Measurements from ENCODE around the gene NF2. TPM values are rescaled to one million over a fixed set of nuclear protein-coding genes. Genes with fewer than 3 reads are reported as not detected.

NF2 gene
- total RNA-seq, 3 donors from 2014 or later (not counting 1 experiment from before 2014, with no cell fraction given): 32.4 to 43.8 (median 39.6) TPM

- intact Hi-C loops (cut with micrococcal nuclease): no loop called here
- no peaks in the 10 kb centered on the region for H3K9me3 Mint-ChIP-seq
- no peaks in the 10 kb centered on the region for H3K27me3 Mint-ChIP-seq (ENCODE audit: low read depth in 2 of 2)
- H3K36me3 Mint-ChIP-seq: no peaks in the 10 kb centered on the region
- H3K9me3 ChIP-seq (ENCODE audit: control insufficient read depth, insufficient read depth, low read length): no peaks in the 10 kb centered on the region
- ATAC-seq (no peak), DNase-seq (no peak)
- no peak overlapping the region for H3K27ac Mint-ChIP-seq
- peaks cover 27% of the 10 kb centered on the region for H3K36me3 ChIP-seq (ENCODE audit: control insufficient read depth, insufficient read depth, low read length)
- no peaks in the 10 kb centered on the region for H3K4me1 Mint-ChIP-seq
- WGBS (ENCODE audit: insufficient coverage): 93% methylated on average over 22 of the region's 22 CpGs
- H3K4me1 ChIP-seq (ENCODE audit: control insufficient read depth, insufficient read depth, low read length): no peaks in the 10 kb centered on the region
- no peak overlapping the region for H3K4me3 ChIP-seq (ENCODE audit: low read length)
- no peaks in the 10 kb centered on the region for H3K27me3 ChIP-seq (ENCODE audit: control insufficient read depth, insufficient read depth, low read length)
- H3K27ac ChIP-seq (ENCODE audit: low read length): no peak overlapping the region
- TF ChIP-seq, protein P1, sequence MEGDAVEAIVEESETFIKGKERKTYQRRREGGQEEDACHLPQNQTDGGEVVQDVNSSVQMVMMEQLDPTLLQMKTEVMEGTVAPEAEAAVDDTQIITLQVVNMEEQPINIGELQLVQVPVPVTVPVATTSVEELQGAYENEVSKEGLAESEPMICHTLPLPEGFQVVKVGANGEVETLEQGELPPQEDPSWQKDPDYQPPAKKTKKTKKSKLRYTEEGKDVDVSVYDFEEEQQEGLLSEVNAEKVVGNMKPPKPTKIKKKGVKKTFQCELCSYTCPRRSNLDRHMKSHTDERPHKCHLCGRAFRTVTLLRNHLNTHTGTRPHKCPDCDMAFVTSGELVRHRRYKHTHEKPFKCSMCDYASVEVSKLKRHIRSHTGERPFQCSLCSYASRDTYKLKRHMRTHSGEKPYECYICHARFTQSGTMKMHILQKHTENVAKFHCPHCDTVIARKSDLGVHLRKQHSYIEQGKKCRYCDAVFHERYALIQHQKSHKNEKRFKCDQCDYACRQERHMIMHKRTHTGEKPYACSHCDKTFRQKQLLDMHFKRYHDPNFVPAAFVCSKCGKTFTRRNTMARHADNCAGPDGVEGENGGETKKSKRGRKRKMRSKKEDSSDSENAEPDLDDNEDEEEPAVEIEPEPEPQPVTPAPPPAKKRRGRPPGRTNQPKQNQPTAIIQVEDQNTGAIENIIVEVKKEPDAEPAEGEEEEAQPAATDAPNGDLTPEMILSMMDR (IDR thresholded peaks at IDR 0.05): no peak
- H3K4me3 Mint-ChIP-seq: no peak overlapping the region
Observed at GRCh38 chr22:29737251-29738117, 134.1 kb downstream of the NF2 start.

DNA sequence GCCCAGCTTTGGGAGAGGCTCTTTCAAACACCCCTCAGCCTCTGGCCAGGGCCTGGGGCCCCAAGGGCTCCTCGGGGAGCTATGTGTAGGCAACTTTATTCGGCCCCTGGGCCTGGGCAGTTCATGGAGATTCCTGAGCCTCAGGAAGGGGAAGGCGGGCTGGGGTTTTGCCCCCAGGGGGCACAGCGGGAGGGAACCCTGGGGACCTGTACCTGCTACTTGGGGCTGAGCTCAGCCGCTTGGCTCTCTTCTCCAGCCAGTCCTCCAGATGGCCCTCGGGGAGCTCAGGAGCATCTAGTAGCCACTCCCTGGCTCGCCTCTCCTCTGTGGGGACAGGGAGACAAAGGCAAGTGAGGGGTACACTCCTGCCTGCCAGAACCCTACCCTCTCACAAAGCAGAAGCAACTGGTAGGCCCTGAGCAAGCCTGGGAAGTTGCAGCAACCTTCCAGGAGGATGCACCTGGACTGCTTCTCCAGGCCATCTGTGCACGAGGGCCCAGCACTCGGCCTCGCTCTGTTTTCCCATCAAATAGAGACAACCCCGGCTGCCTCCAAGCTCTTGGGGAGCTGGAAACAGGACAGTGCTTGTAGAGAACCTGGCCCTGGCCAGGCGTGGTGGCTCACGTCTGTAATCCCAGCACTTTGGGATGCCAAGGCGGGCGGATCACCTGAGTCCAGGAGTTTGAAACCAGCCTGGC is 134.8 kb downstream of the NF2 start:
- no peaks in the 10 kb centered on the region for H3K9me3 ChIP-seq (ENCODE audit: control insufficient read depth, insufficient read depth, low read length)
- no peaks in the 10 kb centered on the region for H3K27me3 ChIP-seq (ENCODE audit: control insufficient read depth, insufficient read depth, low read length)
- ATAC-seq: no peak
- TF ChIP-seq, protein P1 (IDR thresholded peaks at IDR 0.05): no peak
- H3K4me1 ChIP-seq (ENCODE audit: control insufficient read depth, insufficient read depth, low read length): no peaks in the 10 kb centered on the region
- Mint-ChIP-seq H3K4me1 (no peaks in the 10 kb centered on the region), H3K9me3 (no peaks in the 10 kb centered on the region), H3K36me3 (no peaks in the 10 kb centered on the region), H3K27me3 (ENCODE audit: low read depth in 2 of 2) (no peaks in the 10 kb centered on the region), H3K4me3 (no peak overlapping the region), H3K27ac (no peak overlapping the region)
- 93% methylated on average over 14 of the region's 15 CpGs for WGBS (ENCODE audit: insufficient coverage)
- no peak overlapping the region for H3K4me3 ChIP-seq (ENCODE audit: low read length)
- peaks cover 27% of the 10 kb centered on the region for H3K36me3 ChIP-seq (ENCODE audit: control insufficient read depth, insufficient read depth, low read length)
- no peak overlapping the region for H3K27ac ChIP-seq (ENCODE audit: low read length)
- DNase-seq: no peak
- intact Hi-C loops (cut with micrococcal nuclease): no loop called here

DNA sequence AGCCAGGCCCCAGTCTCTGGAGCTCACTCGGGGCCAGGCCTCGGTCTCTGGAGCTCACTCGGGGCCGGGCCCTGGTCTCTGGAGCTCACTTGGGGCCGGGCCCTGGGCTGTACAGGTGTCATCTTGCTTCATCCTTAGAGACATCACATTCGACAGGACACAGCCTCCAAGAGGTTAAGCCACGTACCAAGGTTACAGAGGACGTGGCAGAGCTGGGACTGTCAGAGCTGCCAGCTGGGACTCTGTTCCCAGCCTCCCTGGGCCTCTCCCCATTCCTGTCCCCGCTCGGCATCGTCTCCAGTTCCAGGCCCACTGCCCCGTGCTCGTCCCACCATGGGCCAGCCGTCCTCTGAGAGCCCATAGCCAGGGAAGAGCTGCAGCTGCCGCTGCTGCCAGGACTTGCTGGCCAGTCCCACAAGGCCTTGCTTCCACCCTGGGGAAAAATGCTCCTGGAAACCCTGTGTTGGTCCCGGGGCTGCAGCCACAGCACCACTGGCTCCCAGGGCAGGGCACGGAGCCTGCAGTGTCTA is 136.0 kb downstream of the NF2 start:
- Histone ChIP-seq H3K4me3 (ENCODE audit: low read length) (no peak overlapping the region), H3K36me3 (ENCODE audit: control insufficient read depth, insufficient read depth, low read length) (peaks cover 27% of the 10 kb centered on the region), H3K27me3 (ENCODE audit: control insufficient read depth, insufficient read depth, low read length) (no peaks in the 10 kb centered on the region), H3K4me1 (ENCODE audit: control insufficient read depth, insufficient read depth, low read length) (no peaks in the 10 kb centered on the region), H3K27ac (ENCODE audit: low read length) (no peak overlapping the region), H3K9me3 (ENCODE audit: control insufficient read depth, insufficient read depth, low read length) (no peaks in the 10 kb centered on the region)
- H3K27ac Mint-ChIP-seq: no peak overlapping the region
- intact Hi-C loops (cut with micrococcal nuclease): no loop called here
- H3K9me3 Mint-ChIP-seq: no peaks in the 10 kb centered on the region
- TF ChIP-seq, protein P1 (IDR thresholded peaks at IDR 0.05): no peak
- H3K36me3 Mint-ChIP-seq: no peaks in the 10 kb centered on the region
- no peaks in the 10 kb centered on the region for H3K27me3 Mint-ChIP-seq (ENCODE audit: low read depth in 2 of 2)
- no peaks in the 10 kb centered on the region for H3K4me1 Mint-ChIP-seq
- ATAC-seq: no peak
- DNase-seq: no peak
- WGBS (ENCODE audit: insufficient coverage): 93% methylated on average over 17 of the region's 17 CpGs
- no peak overlapping the region for H3K4me3 Mint-ChIP-seq

Data from natural killer cell (primary cell).